Esophagus squamous epithelium (tissue), 5 donors: ENCODE results near the gene HSBP1. TPM values are rescaled to one million over a fixed set of nuclear protein-coding genes. Genes with fewer than 3 reads are reported as not detected.

Experiments
- DNase-seq: peaks from one replicate; lab custom pipeline; 2025; lab: John Stamatoyannopoulos, UW
- H3K27ac ChIP-seq, 4 donors: fragments of 200-600 bp; sonication (generic); one replicate each; pipeline ENCODE4 v1.5.1; 2016 to 2019; ENCODE audit warnings: mild to moderate bottlenecking in 1 of 4
- H3K27me3 ChIP-seq, 4 donors: fragments of 200-600 bp; sonication (generic); 1 replicate in 3 of 4; 2 replicates in 1 of 4; pipeline versions ENCODE4 v1.5.1 to v1.6.0; 2017 to 2021; ENCODE audit warnings: antibody characterized with exemption in 1 of 4
- H3K36me3 ChIP-seq, 3 donors: fragments of 200-600 bp; sonication (generic); one replicate each; pipeline ENCODE4 v1.5.1; 2016 to 2019
- H3K4me1 ChIP-seq, 3 donors: fragments of 200-600 bp; sonication (generic); one replicate each; pipeline ENCODE4 v1.5.1; 2017 to 2019
- H3K4me3 ChIP-seq, 4 donors: fragments of 200-600 bp; sonication (generic); 1 replicate in 3 of 4; 2 replicates in 1 of 4; pipeline ENCODE4 v1.5.1; 2016 to 2019; ENCODE audit warnings: mild to moderate bottlenecking in 2 of 4, moderate library complexity in 1 of 4
- H3K9me3 ChIP-seq, 3 donors: fragments of 200-600 bp; sonication (generic); one replicate each; pipeline ENCODE4 v1.5.1; 2016 to 2019
- CTCF ChIP-seq, 6 experiments: fragments of 450-650 bp in 4 of 6; fragments of 200-600 bp in 2 of 6; sonication (generic) in 2 of 6; IDR thresholded peaks; one replicate each; pipeline ENCODE4 v1.5.1; 2016 to 2019; ENCODE audit warnings: antibody characterized with exemption in 6 of 6, mild to moderate bottlenecking in 4 of 6, moderate library complexity in 4 of 6
- POLR2A ChIP-seq, 4 donors: fragments of 450-650 bp; IDR thresholded peaks; one replicate each; pipeline ENCODE4 v1.6.1; 2017; ENCODE audit warnings: antibody characterized with exemption in 4 of 4, mild to moderate bottlenecking in 4 of 4, moderate library complexity in 3 of 4
- WGBS, 2 donors: methylation state at CpG; one replicate each; pipeline ENCODE4 v1.1.5; 2018; 5-methylcytosine and 5-hydroxymethylcytosine counted together
- intact Hi-C: fragments of 100-400 bp; cut with DNase I; formaldehyde crosslinking; loops from one replicate; pipeline ENCODE4 v1.15.0; 2022
- total RNA-seq, 4 donors: library from RNA; depleted of rRNA; stranded (reverse); fragments of >200 nt; gene quantifications; one replicate each; pipeline ENCODE4 v1.1.0, GENCODE V29; 2016
- donor health status: DM: yes; HTN: yes; CAD: no.

The HSBP1 gene
- total RNA-seq, 4 donors from 2014 or later: 18.2 to 32.4 (median 23.3) TPM

- Histone ChIP-seq H3K36me3 (peaks cover 0 to 33% (median 0%) of the 10 kb centered on the region in 3 donors), H3K9me3 (no peaks in the 10 kb centered on the region), H3K4me3 (peak overlapping the region in 1 of 4 donors; percentile 8), H3K27ac (peak overlapping the region in 2 of 4 donors; percentile 55 to 57), H3K27me3 (no peaks in the 10 kb centered on the region), H3K4me1 (peaks cover 21 to 42% (median 30%) of the 10 kb centered on the region in 3 donors)
- intact Hi-C loops: no loop called here
- WGBS, 2 donors: 55 to 59% methylated on average over 4 of the region's 4 CpGs
- TF ChIP-seq CTCF (IDR thresholded peaks at IDR 0.05) (no peak), POLR2A (IDR thresholded peaks at IDR 0.05) (no peak)
- no peak for DNase-seq
Observed at GRCh38 chr16:83814659-83814985, 6.8 kb downstream of the HSBP1 start.

- DNase-seq: no peak
- 79 to 83% methylated on average over 11 to 12 of the region's 12 CpGs for WGBS, 2 donors
- TF ChIP-seq POLR2A (IDR thresholded peaks at IDR 0.05): no peak
- no peak for TF ChIP-seq CTCF (IDR thresholded peaks at IDR 0.05)
Observed at GRCh38 chr16:83817022-83817421, 9.2 kb downstream of the HSBP1 start.

GRCh38 chr16:83818276-83818675 is 10.5 kb downstream of the HSBP1 start:
- Histone ChIP-seq H3K27ac (no peak overlapping the region), H3K27me3 (no peaks in the 10 kb centered on the region), H3K4me3 (no peak overlapping the region), H3K36me3 (peaks cover 0 to under 1% (median 0%) of the 10 kb centered on the region in 3 donors), H3K9me3 (no peaks in the 10 kb centered on the region), H3K4me1 (peaks cover 12 to 17% (median 14%) of the 10 kb centered on the region in 3 donors)
- intact Hi-C loops: no loop called here
- no peak for DNase-seq
- no peak for TF ChIP-seq POLR2A (IDR thresholded peaks at IDR 0.05)
- no peak for TF ChIP-seq CTCF (IDR thresholded peaks at IDR 0.05)
- WGBS, 2 donors: 70 to 74% methylated on average over 5 of the region's 5 CpGs

More at GRCh38 chr16:83817022-83817421, 9.2 kb downstream of the HSBP1 start:
- intact Hi-C loops: no loop called here
- Histone ChIP-seq H3K4me1 (peaks cover 14 to 23% (median 17%) of the 10 kb centered on the region in 3 donors), H3K27me3 (no peaks in the 10 kb centered on the region), H3K36me3 (peaks cover 0 to 13% (median 0%) of the 10 kb centered on the region in 3 donors), H3K4me3 (no peak overlapping the region), H3K27ac (no peak overlapping the region), H3K9me3 (no peaks in the 10 kb centered on the region)

DNA sequence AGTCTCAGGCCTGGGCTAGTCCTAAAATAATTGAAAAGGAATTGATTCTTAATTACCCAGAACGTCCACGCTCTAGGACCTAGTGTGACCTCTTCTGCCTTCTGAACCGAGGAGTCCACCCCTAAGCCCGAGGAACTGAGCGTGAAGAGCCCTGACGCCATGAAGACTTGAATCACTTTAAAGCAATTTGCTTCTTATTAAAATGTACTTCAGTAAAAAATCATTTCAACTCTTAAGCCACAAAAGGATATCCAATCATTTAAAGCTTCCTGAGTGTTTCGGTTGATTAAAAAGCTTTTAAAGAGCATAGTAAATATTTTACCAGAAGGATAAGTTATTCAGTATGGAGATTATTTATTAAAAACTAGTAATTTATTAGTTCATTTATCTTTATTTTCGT is 11.6 kb downstream of the HSBP1 start:
- TF ChIP-seq CTCF (IDR thresholded peaks at IDR 0.05) (no peak), POLR2A (IDR thresholded peaks at IDR 0.05) (no peak)
- Histone ChIP-seq H3K4me1 (peaks cover 1 to 6% (median 3%) of the 10 kb centered on the region in 3 donors), H3K36me3 (no peaks in the 10 kb centered on the region), H3K9me3 (no peaks in the 10 kb centered on the region), H3K4me3 (no peak overlapping the region), H3K27me3 (peaks cover 0 to 4% (median 0%) of the 10 kb centered on the region in 4 donors), H3K27ac (no peak overlapping the region)
- no peak for DNase-seq
- WGBS, 2 donors: 66 to 76% methylated on average over 8 of the region's 8 CpGs
- intact Hi-C loops: no loop called here

GRCh38 chr16:83826146-83826913 is 18.6 kb downstream of the HSBP1 start:
- DNase-seq: no peak
- TF ChIP-seq POLR2A (IDR thresholded peaks at IDR 0.05) (no peak), CTCF (IDR thresholded peaks at IDR 0.05) (peak; percentile 81 to 95 (median 92))
- H3K27ac ChIP-seq: no peak overlapping the region
- intact Hi-C loops: loop anchor here (10.0 kb wide), 2 partner anchors 48 to 238 kb away; no protein-coding TSS in a partner anchor
- H3K4me3 ChIP-seq: no peak overlapping the region
- WGBS, 2 donors: 23 to 30% methylated on average over 21 of the region's 21 CpGs
- no peaks in the 10 kb centered on the region for H3K9me3 ChIP-seq
- H3K36me3 ChIP-seq: no peaks in the 10 kb centered on the region
- H3K4me1 ChIP-seq: peaks cover 0 to 10% (median 0%) of the 10 kb centered on the region in 3 donors
- peaks cover 0 to 17% (median 0%) of the 10 kb centered on the region in 4 donors for H3K27me3 ChIP-seq
